ENCODE measurements around the gene FBXO41.

Gene FBXO41

GRCh38 chr2:73208258-73208657, 76.0 kb downstream of the FBXO41 start:
- DNase-seq: no peak

DNA sequence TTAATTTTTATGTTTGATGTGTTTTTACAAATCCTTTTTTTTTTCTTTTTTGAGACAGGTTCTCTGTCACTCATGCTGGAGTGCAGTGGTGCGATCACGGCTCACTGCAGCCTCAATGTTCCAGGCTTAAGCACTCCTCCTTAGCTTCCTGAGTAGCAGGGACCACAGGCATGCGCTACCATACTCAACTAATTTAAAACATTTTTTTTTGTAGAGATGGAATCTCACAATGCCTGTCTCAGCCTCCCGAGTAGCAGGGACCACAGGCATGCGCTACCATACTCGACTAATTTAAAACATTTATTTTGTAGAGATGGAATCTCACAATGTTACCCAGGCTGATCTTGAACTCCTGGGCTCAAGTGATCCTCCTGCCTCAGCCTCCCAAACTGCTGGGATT, 78.7 kb downstream of the FBXO41 start:
- no peak for DNase-seq

Data from CD4-positive, alpha-beta T cell treated with Interleukin-15 for 1 hour (primary cell).